ENCODE data around the gene STPG1. TPM values are rescaled to one million over a fixed set of nuclear protein-coding genes. Genes with fewer than 3 reads are reported as not detected.

STPG1 gene
- total RNA-seq, 1 donor from 2014 or later: 5.3 TPM

- Histone ChIP-seq H3K4me3 (ENCODE audit: low read depth, low read length) (no peak overlapping the region), H3K27me3 (ENCODE audit: control insufficient read depth, insufficient read depth, low read length) (no peaks in the 10 kb centered on the region), H3K36me3 (ENCODE audit: control insufficient read depth, insufficient read depth, low read length) (peaks cover 2% of the 10 kb centered on the region)
- FAIRE-seq (no peak), DNase-seq (ENCODE audit: low read depth) (peak; percentile 51)
- TF ChIP-seq, protein P1, sequence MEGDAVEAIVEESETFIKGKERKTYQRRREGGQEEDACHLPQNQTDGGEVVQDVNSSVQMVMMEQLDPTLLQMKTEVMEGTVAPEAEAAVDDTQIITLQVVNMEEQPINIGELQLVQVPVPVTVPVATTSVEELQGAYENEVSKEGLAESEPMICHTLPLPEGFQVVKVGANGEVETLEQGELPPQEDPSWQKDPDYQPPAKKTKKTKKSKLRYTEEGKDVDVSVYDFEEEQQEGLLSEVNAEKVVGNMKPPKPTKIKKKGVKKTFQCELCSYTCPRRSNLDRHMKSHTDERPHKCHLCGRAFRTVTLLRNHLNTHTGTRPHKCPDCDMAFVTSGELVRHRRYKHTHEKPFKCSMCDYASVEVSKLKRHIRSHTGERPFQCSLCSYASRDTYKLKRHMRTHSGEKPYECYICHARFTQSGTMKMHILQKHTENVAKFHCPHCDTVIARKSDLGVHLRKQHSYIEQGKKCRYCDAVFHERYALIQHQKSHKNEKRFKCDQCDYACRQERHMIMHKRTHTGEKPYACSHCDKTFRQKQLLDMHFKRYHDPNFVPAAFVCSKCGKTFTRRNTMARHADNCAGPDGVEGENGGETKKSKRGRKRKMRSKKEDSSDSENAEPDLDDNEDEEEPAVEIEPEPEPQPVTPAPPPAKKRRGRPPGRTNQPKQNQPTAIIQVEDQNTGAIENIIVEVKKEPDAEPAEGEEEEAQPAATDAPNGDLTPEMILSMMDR (IDR thresholded peaks at IDR 0.05; ENCODE audit: insufficient read depth, low read length, severe bottlenecking): no peak
Measured at GRCh38 chr1:24373044-24373443, 40.5 kb downstream of the STPG1 start.

DNA sequence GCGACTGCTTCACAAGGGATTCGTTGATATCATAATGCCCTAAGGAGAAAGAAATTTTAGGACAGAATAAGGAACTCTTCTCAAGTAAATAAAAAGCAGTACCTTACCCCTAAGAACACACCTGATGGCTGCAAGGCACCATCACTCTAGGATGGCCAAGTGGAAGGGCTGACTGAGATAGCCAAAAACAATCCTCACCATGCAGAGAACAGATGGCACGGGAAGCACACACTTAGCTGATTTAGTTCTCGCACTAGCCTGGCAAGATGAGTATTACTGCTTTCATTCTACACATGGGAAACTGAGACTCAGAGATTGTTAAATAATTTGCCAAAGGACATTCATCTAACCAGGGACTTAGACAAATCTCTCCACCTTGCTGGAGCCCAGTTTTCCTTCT is 43.8 kb downstream of the STPG1 start:
- DNase-seq (ENCODE audit: low read depth) (no peak), FAIRE-seq (no peak)
- peaks cover 2% of the 10 kb centered on the region for H3K36me3 ChIP-seq (ENCODE audit: control insufficient read depth, insufficient read depth, low read length)
- TF ChIP-seq, protein P1 (IDR thresholded peaks at IDR 0.05; ENCODE audit: insufficient read depth, low read length, severe bottlenecking): no peak
- H3K27me3 ChIP-seq (ENCODE audit: control insufficient read depth, insufficient read depth, low read length): no peaks in the 10 kb centered on the region
- no peak overlapping the region for H3K4me3 ChIP-seq (ENCODE audit: low read depth, low read length)

DNA sequence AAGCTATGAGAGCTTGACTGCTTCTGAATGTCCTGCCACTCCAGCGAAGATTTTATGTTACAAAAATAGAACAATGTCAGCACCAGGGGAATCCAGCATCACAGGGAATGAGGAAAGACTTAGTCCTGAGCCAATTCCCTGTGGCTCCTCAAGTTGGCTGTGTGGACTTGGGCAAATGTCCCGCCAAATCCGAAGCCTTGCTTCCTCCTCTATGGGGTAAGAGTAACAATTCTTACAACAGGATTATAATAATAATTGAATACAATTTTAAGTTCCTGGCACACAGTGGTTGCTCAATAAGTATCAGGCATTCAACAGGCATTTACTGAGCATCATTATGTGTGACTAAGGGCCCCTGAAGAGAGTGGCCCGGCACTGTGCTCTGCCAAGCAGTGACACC is 44.4 kb downstream of the STPG1 start:
- peaks cover 2% of the 10 kb centered on the region for H3K36me3 ChIP-seq (ENCODE audit: control insufficient read depth, insufficient read depth, low read length)
- no peaks in the 10 kb centered on the region for H3K27me3 ChIP-seq (ENCODE audit: control insufficient read depth, insufficient read depth, low read length)
- no peak for FAIRE-seq
- TF ChIP-seq, protein P1 (IDR thresholded peaks at IDR 0.05; ENCODE audit: insufficient read depth, low read length, severe bottlenecking): no peak
- DNase-seq (ENCODE audit: low read depth): no peak
- no peak overlapping the region for H3K4me3 ChIP-seq (ENCODE audit: low read depth, low read length)

GRCh38 chr1:24366707-24367106 is 46.9 kb downstream of the STPG1 start:
- TF ChIP-seq, protein P1 (IDR thresholded peaks at IDR 0.05; ENCODE audit: insufficient read depth, low read length, severe bottlenecking): no peak
- no peak for DNase-seq (ENCODE audit: low read depth)
- Histone ChIP-seq H3K4me3 (ENCODE audit: low read depth, low read length) (no peak overlapping the region), H3K27me3 (ENCODE audit: control insufficient read depth, insufficient read depth, low read length) (no peaks in the 10 kb centered on the region), H3K36me3 (ENCODE audit: control insufficient read depth, insufficient read depth, low read length) (peaks cover 2% of the 10 kb centered on the region)
- FAIRE-seq: no peak

DNA sequence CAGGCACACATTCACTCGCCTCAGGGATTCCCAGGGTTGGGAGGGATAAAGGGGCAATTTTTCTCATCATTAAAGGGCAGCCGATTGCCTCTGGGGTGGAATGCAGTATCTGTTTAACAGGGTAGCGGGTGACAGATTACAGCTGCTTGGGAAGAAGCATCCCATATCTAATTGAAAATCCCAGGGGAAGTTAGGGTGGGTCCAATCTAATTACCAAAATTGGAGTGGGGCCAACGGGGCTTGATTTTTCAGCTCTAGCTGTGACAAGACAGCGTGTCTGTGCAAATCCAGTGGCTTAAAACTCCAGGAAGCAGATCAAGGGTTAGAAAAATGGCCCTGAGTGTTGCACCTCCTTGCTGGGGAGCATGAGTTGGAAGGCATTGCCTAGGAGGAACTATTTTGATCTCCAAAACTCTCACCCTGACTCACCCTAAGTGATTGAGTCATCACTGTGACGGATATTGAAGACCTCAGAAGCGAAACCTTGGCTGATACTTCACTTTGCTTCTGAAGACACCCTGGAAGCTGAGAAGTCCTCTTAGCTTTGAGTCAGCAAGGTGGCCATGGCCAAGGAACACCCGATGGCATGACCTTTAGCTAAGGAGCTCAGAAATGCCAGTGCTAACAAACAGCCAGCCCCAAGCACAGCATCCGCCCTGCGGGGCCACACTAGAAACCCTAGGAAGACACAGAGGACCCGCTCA is 48.5 kb downstream of the STPG1 start:
- DNase-seq (ENCODE audit: low read depth): peak; percentile 99

More for the DNA sequence above, 48.5 kb downstream of the STPG1 start:
- Histone ChIP-seq H3K4me3 (ENCODE audit: low read depth, low read length) (no peak overlapping the region), H3K36me3 (ENCODE audit: control insufficient read depth, insufficient read depth, low read length) (peaks cover 2% of the 10 kb centered on the region), H3K27me3 (ENCODE audit: control insufficient read depth, insufficient read depth, low read length) (no peaks in the 10 kb centered on the region)
- TF ChIP-seq, protein P1 (IDR thresholded peaks at IDR 0.05; ENCODE audit: insufficient read depth, low read length, severe bottlenecking): no peak
- FAIRE-seq: peak; percentile 98

Measured in bronchial epithelial cell (primary cell).